Mesenchymal stem cell (in vitro differentiated cells and primary cell): ENCODE data around the gene NUB1.

ENCODE experiments used
- DNase-seq: peaks from one replicate; pipeline ENCODE4 v3.0.0-alpha.2; 2013
- H2AFZ ChIP-seq: one replicate; pipeline ENCODE4 v1.6.1; 2013; ENCODE audit warnings: low read depth, mild to moderate bottlenecking, control low read depth, inconsistent platforms, low read length, moderate library complexity
- H2AK5ac ChIP-seq: 2 replicates; pipeline ENCODE4 v1.6.1; 2013; ENCODE audit warnings: low read length, moderate library complexity, mild to moderate bottlenecking, inconsistent platforms; ENCODE audit not compliant: severe bottlenecking
- H2BK120ac ChIP-seq: one replicate; pipeline ENCODE4 v1.6.1; 2013; ENCODE audit warnings: low read depth, mild to moderate bottlenecking, inconsistent platforms, low read length, moderate library complexity
- H2BK12ac ChIP-seq, 2 experiments: one replicate each; pipeline ENCODE4 v1.6.1; 2013; ENCODE audit warnings: inconsistent platforms in 2 of 2, low read length in 2 of 2, mild to moderate bottlenecking in 2 of 2, moderate library complexity in 2 of 2, control low read depth in 1 of 2
- H2BK15ac ChIP-seq: one replicate; pipeline ENCODE4 v1.6.1; 2013; ENCODE audit warnings: mild to moderate bottlenecking, low read depth, inconsistent platforms; ENCODE audit not compliant: poor library complexity, severe bottlenecking
- H2BK5ac ChIP-seq: 2 replicates; pipeline ENCODE4 v1.6.1; 2013; ENCODE audit warnings: low read depth, mild to moderate bottlenecking, low read length, control low read depth, inconsistent platforms; ENCODE audit not compliant: poor library complexity, severe bottlenecking
- H3K14ac ChIP-seq, 2 experiments: one replicate each; pipeline ENCODE4 v1.6.1; 2013; ENCODE audit warnings: inconsistent platforms in 2 of 2, low read length in 2 of 2, control low read depth in 1 of 2, mild to moderate bottlenecking in 1 of 2, moderate library complexity in 1 of 2
- H3K18ac ChIP-seq, 2 experiments: one replicate each; pipeline ENCODE4 v1.6.1; 2013; ENCODE audit warnings: inconsistent platforms in 2 of 2, low read length in 2 of 2, control low read depth in 1 of 2, low read depth in 1 of 2, mild to moderate bottlenecking in 1 of 2
- H3K23ac ChIP-seq, 2 experiments: one replicate each; pipeline ENCODE4 v1.6.1; 2013; ENCODE audit warnings: inconsistent platforms in 2 of 2, low read length in 2 of 2, mild to moderate bottlenecking in 2 of 2, moderate library complexity in 2 of 2, control low read depth in 1 of 2
- H3K27ac ChIP-seq: 2 replicates; pipeline ENCODE4 v1.5.1; 2013; ENCODE audit warnings: mild to moderate bottlenecking, moderate library complexity, low read length, control low read depth, inconsistent platforms; ENCODE audit not compliant: poor library complexity, severe bottlenecking
- H3K27me3 ChIP-seq, 2 experiments: 2 replicates each; pipeline versions ENCODE4 v1.6.1 to v1.7.0; 2013; ENCODE audit warnings: low read length in 2 of 2, mild to moderate bottlenecking in 2 of 2, moderate library complexity in 2 of 2, control low read depth in 1 of 2, inconsistent platforms in 1 of 2; ENCODE audit not compliant: control insufficient read depth in 1 of 2, insufficient read depth in 1 of 2
- H3K36me3 ChIP-seq, 2 experiments: 2 replicates each; pipeline versions ENCODE4 v1.6.1 to v1.7.0; 2013; ENCODE audit warnings: low read length in 2 of 2, control low read depth in 1 of 2, inconsistent platforms in 1 of 2, low read depth in 1 of 2, mild to moderate bottlenecking in 1 of 2; ENCODE audit not compliant: insufficient read depth in 2 of 2, control insufficient read depth in 1 of 2
- H3K4ac ChIP-seq, 2 experiments: one replicate each; pipeline ENCODE4 v1.6.1; 2013; ENCODE audit warnings: inconsistent platforms in 2 of 2, low read length in 2 of 2, mild to moderate bottlenecking in 2 of 2, moderate library complexity in 2 of 2, control low read depth in 1 of 2, low read depth in 1 of 2
- H3K4me1 ChIP-seq: 2 replicates; pipeline ENCODE4 v1.6.1; 2013; ENCODE audit warnings: low read depth, low read length, control low read depth; ENCODE audit not compliant: control insufficient read depth, insufficient read depth
- H3K4me2 ChIP-seq: 2 replicates; pipeline ENCODE4 v1.6.1; 2013; ENCODE audit warnings: low read length, mild to moderate bottlenecking, inconsistent platforms; ENCODE audit not compliant: poor library complexity, severe bottlenecking
- H3K4me3 ChIP-seq, 2 experiments: 2 replicates each; pipeline versions ENCODE4 v1.5.1 to v1.7.0; 2013; ENCODE audit warnings: low read length in 2 of 2, mild to moderate bottlenecking in 2 of 2, control low read depth in 1 of 2, low read depth in 1 of 2; ENCODE audit not compliant: insufficient read depth in 1 of 2
- H3K79me1 ChIP-seq: replicated peaks from 2 replicates; pipeline ENCODE4 v1.6.1; 2013; ENCODE audit warnings: mild to moderate bottlenecking, control low read depth, low read length, inconsistent platforms; ENCODE audit not compliant: poor library complexity, severe bottlenecking
- H3K9ac ChIP-seq: 2 replicates; pipeline ENCODE4 v1.7.0; 2013; ENCODE audit warnings: mild to moderate bottlenecking, low read length, moderate library complexity
- H3K9me3 ChIP-seq: 2 replicates; pipeline ENCODE4 v1.7.0; 2013; ENCODE audit warnings: mild to moderate bottlenecking, low read length; ENCODE audit not compliant: control insufficient read depth
- H4K8ac ChIP-seq: one replicate; pipeline ENCODE4 v1.6.1; 2013; ENCODE audit warnings: inconsistent platforms, mild to moderate bottlenecking, low read length, moderate library complexity
- H4K91ac ChIP-seq: one replicate; pipeline ENCODE4 v1.6.1; 2013; ENCODE audit warnings: mild to moderate bottlenecking, low read length, inconsistent platforms
- WGBS: methylation state at CpG from one replicate; pipeline ENCODE4 v1.1.7; 2013; ENCODE audit warnings: mixed read lengths; 5-methylcytosine and 5-hydroxymethylcytosine counted together

Gene NUB1

GRCh38 chr7:151386301-151387160 lies 44.9 kb downstream of the NUB1 start:
- no peak overlapping the region for H2BK15ac ChIP-seq
- H3K4ac ChIP-seq = no peak overlapping the region
- H3K14ac ChIP-seq = no peak overlapping the region
- no peak overlapping the region for H3K4me2 ChIP-seq
- WGBS = 85% methylated on average over 16 of the region's 16 CpGs
- no peak overlapping the region for H3K4me3 ChIP-seq
- DNase-seq = no peak
- H4K8ac ChIP-seq = no peak overlapping the region
- peaks cover 7% of the 10 kb centered on the region for H3K4me1 ChIP-seq
- H3K79me1 ChIP-seq = no peaks in the 10 kb centered on the region
- peaks cover 76 to 78% of the 10 kb centered on the region in 2 experiments for H3K27me3 ChIP-seq
- H2BK5ac ChIP-seq = no peak overlapping the region
- no peak overlapping the region for H2BK12ac ChIP-seq
- H3K27ac ChIP-seq = no peak overlapping the region
- H3K23ac ChIP-seq = no peak overlapping the region
- H3K9ac ChIP-seq = no peak overlapping the region
- H2AK5ac ChIP-seq = no peak overlapping the region
- H4K91ac ChIP-seq = no peak overlapping the region
- no peaks in the 10 kb centered on the region for H3K36me3 ChIP-seq
- no peak overlapping the region for H3K18ac ChIP-seq
- H2BK120ac ChIP-seq = no peak overlapping the region
- peaks cover 5% of the 10 kb centered on the region for H3K9me3 ChIP-seq
- H2AFZ ChIP-seq = no peak overlapping the region

GRCh38 chr7:151387161-151388006 lies 45.8 kb downstream of the NUB1 start:
- H3K4ac ChIP-seq = no peak overlapping the region
- no peak overlapping the region for H2BK5ac ChIP-seq

DNA sequence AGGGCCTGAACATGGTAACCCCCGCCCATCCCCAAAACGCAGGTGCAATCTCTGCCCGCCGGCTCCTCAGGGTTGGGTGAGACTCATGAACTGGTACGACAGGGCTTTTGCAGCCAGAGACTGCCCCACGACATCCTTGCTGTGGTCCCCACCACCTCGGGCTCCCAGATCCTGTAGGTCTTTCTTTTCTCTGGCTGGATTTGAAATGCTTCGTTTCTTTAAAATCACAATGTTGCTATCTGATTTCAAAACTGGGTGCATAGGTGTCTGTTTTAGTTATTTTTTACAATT lies 46.3 kb downstream of the NUB1 start:
- H2AK5ac ChIP-seq = no peak overlapping the region
- no peaks in the 10 kb centered on the region for H3K4me1 ChIP-seq
- H3K27me3 ChIP-seq = peaks cover 63 to 76% of the 10 kb centered on the region in 2 experiments
- H2BK15ac ChIP-seq = no peak overlapping the region
- no peaks in the 10 kb centered on the region for H3K79me1 ChIP-seq
- H4K8ac ChIP-seq = no peak overlapping the region
- H3K23ac ChIP-seq = no peak overlapping the region
- H3K4ac ChIP-seq = no peak overlapping the region
- no peak overlapping the region for H3K4me2 ChIP-seq
- H3K36me3 ChIP-seq = no peaks in the 10 kb centered on the region
- H2BK12ac ChIP-seq = no peak overlapping the region
- no peak overlapping the region for H3K4me3 ChIP-seq
- H3K14ac ChIP-seq = no peak overlapping the region
- 93% methylated on average over 6 of the region's 8 CpGs for WGBS
- H3K9me3 ChIP-seq = peaks cover 5% of the 10 kb centered on the region
- H2AFZ ChIP-seq = no peak overlapping the region
- no peak for DNase-seq
- H3K9ac ChIP-seq = no peak overlapping the region
- H4K91ac ChIP-seq = no peak overlapping the region
- no peak overlapping the region for H2BK120ac ChIP-seq
- no peak overlapping the region for H3K27ac ChIP-seq
- H3K18ac ChIP-seq = no peak overlapping the region
- no peak overlapping the region for H2BK5ac ChIP-seq

More at GRCh38 chr7:151387161-151388006, 45.8 kb downstream of the NUB1 start:
- Histone ChIP-seq H3K4me3 (no peak overlapping the region), H3K9me3 (peaks cover 5% of the 10 kb centered on the region), H3K36me3 (no peaks in the 10 kb centered on the region), H3K4me1 (no peaks in the 10 kb centered on the region), H3K14ac (no peak overlapping the region), H2AK5ac (no peak overlapping the region), H3K9ac (no peak overlapping the region), H4K91ac (no peak overlapping the region), H3K23ac (no peak overlapping the region), H3K18ac (no peak overlapping the region), H3K27me3 (peaks cover 67 to 76% of the 10 kb centered on the region in 2 experiments), H2BK12ac (no peak overlapping the region), H3K4me2 (no peak overlapping the region), H3K79me1 (no peaks in the 10 kb centered on the region), H3K27ac (no peak overlapping the region), H2BK15ac (no peak overlapping the region), H2BK120ac (no peak overlapping the region), H2AFZ (no peak overlapping the region), H4K8ac (no peak overlapping the region)
- DNase-seq = no peak
- WGBS = 89% methylated on average over 24 of the region's 24 CpGs

DNA sequence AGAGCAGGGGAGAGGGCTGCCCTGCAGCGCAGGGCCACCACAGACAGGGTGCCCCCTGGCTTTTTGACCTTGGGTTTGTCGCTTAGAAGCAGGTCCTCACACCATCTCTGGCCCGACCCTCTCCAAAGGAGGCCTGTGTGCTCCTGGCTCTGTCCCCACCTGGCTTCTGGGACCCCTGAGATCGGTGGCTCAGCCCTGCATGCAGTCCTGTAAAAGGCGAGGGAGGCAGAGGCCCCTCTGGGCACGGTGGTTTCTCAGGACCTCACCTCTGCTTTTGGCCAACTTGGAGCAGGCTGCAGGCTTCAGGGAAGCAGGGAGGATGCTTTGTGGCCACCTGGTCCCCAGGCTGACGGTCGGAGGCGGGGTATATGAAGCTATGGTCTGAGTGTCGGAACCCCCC lies 46.8 kb downstream of the NUB1 start:
- H3K27ac ChIP-seq = no peak overlapping the region
- H4K8ac ChIP-seq = no peak overlapping the region
- peaks cover 2% of the 10 kb centered on the region for H3K4me1 ChIP-seq
- no peak overlapping the region for H2BK120ac ChIP-seq
- no peak overlapping the region for H3K23ac ChIP-seq
- no peak overlapping the region for H3K14ac ChIP-seq
- no peaks in the 10 kb centered on the region for H3K79me1 ChIP-seq
- peaks cover 65 to 79% of the 10 kb centered on the region in 2 experiments for H3K27me3 ChIP-seq
- no peak for DNase-seq
- no peak overlapping the region for H2BK5ac ChIP-seq
- H3K9me3 ChIP-seq = peaks cover 5% of the 10 kb centered on the region
- no peaks in the 10 kb centered on the region for H3K36me3 ChIP-seq
- no peak overlapping the region for H3K9ac ChIP-seq
- H3K4ac ChIP-seq = no peak overlapping the region
- H2AK5ac ChIP-seq = no peak overlapping the region
- H2BK12ac ChIP-seq = no peak overlapping the region
- 83% methylated on average over 8 of the region's 10 CpGs for WGBS
- no peak overlapping the region for H4K91ac ChIP-seq
- no peak overlapping the region for H3K18ac ChIP-seq
- H3K4me2 ChIP-seq = no peak overlapping the region
- H3K4me3 ChIP-seq = no peak overlapping the region
- no peak overlapping the region for H2AFZ ChIP-seq
- H2BK15ac ChIP-seq = no peak overlapping the region
